ENCODE results near the gene MED25. TPM values are rescaled to one million over a fixed set of nuclear protein-coding genes. Genes with fewer than 3 reads are reported as not detected.

The MED25 gene
- total RNA-seq, 1 donor from 2014 or later, result 33.0 TPM

DNA sequence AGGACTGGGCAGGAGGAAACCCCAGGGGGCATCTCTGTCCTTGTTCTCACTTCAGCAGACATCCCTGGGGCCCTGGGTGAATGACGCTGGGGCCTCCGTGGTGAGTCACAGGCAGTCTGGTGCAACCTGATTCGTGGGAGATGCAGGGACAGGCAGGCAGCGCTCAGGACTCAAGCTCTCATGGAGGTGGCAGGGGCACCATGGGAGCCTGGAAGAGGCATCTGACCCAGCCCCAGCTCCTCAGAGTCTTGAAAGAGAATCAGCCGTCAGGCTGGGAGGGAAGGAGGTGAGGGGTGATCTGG is 18.9 kb downstream of the MED25 start:
- no peak for DNase-seq (ENCODE audit: low spot score)
- intact Hi-C loops (cut with DNase I), result no loop called here

DNA sequence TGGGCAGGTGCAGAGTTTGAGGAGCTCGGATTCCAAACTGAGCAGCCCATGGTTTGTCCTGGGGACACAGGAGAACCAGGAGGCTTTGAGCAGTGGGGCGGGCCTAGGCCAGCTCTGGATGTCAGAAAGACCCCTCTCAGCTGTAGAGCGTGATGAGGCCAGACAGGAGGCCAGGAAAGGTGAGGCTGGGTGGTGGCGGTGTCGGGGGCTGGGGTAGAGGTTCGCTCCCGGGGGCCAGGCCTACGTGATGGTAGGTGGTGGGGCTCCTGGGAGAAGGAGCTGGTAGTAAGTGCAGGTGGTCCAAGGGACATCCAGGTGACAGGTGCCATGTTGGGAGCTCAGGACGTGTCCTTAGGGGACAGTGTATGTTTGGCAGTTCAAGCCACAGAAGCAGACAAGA is 19.3 kb downstream of the MED25 start:
- no peak for DNase-seq (ENCODE audit: low spot score)
- intact Hi-C loops (cut with DNase I), result no loop called here

DNA sequence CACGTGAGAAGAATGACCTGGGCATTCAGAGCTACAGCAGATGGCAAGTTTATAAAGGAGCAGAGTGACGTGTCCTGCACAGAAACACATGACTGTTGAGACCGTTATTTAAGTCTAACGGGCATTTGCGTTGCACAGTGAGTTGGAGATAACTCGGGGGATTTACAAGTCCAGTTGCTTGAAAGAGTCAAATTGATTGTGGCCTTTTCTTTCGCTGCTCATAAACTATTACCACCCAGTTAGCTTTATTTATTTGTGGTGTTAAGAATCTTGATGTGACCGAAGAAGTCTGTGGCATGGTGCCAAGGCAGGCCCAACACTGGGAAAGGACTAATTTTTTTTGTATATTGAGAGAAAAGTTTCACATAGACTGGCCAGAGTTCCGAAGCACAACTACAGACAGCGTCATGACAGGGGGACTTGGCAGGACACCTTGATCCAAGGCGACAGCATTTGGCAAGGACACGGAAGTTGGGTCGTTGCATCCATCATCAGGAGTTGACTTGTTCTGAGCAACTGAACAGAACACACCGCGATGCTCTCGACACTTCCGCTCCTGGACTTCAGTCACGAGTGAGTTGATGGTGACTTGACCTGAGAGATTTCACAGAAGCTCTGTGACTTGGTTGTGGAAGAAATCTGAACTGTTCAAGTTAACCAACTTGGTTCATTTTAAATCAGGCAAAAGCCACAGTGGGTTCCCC is 20.9 kb downstream of the MED25 start:
- intact Hi-C loops (cut with DNase I), result no loop called here
- DNase-seq (ENCODE audit: low spot score), result no peak

DNA sequence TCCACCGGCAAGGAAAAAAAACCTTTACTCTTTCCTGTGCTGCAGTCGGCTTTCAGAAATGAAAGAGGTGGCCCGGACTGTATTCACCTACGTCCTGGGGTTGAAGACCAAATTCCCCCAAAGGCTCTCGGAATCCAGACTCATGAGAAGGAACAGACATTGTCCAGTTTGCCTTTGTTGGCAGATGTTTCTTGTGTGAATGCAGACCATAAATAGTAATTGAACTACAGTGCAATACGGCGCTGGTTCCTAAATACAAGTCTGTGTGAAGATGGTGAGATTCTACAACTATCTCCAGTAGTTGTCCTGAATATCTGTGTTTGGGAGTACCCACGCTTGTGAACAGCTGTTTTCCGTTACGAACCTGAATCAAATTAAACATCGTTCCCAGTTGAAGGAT is 21.6 kb downstream of the MED25 start:
- intact Hi-C loops (cut with DNase I), result no loop called here
- no peak for DNase-seq (ENCODE audit: low spot score)

DNA sequence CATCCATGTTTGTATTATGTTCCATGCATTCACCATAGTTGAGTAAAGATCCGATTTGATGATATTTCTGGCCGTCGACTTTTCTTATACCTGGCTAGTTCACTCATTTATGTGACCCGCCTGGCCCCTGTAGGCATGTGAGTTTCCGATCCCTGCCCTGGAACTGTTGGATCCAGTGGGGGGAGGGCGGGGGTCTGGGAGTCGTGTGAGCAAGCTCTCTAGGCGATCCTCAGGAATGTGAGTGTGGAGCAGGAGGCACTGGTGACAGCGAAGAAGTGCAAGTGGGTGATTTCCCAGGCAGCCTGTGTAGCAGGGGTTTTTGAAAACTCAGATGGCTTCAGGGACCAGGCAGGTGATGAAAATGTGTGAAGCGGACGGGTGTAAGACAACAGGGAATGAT is 22.2 kb downstream of the MED25 start:
- intact Hi-C loops (cut with DNase I), result no loop called here
- no peak for DNase-seq (ENCODE audit: low spot score)

DNA sequence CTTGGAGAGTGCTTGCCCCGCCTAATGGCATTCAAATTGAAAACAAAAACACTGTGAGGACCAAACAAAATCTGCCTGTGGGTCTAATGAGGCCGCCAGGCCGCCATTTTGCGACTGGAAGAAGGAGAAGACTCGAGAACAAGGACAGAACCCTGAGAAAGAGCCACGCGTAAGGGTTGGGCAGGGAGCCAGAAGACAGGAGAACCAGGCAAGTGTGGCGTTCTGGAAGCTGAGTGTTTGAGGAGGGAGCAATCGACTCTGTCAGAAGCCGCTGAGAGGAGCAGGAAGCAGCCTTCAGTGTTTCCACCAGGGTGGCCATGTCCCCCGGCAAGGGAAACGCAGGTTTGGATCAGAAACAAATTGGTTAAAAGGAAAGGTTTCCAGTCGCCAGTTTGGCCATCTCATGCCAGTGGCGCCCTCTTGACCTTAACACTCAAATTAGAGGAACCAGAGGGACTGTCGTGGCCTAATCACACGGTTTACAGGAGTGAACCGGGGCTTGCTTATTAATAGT is 22.7 kb downstream of the MED25 start:
- intact Hi-C loops (cut with DNase I), result no loop called here
- no peak for DNase-seq (ENCODE audit: low spot score)

DNA sequence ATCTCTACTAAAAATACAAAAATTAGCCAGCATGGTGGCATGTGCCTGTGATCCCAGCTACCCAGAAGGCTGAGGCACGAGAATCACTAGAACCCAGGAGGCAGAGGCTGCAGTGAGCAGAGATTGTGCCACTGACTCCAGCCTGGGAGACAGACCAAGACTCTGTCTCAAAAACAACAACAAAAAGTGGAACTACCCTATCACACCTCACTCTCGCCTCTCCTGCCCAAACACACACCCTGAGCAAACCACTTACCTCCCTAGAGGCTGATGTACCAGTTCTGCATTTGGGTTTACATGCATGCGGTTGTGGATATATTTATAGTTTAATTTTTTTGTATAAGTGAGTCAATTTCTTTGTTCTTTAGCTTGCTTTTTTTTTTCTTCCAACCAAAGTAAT is 25.2 kb downstream of the MED25 start:
- no peak for DNase-seq (ENCODE audit: low spot score)
- intact Hi-C loops (cut with DNase I), result no loop called here

DNA sequence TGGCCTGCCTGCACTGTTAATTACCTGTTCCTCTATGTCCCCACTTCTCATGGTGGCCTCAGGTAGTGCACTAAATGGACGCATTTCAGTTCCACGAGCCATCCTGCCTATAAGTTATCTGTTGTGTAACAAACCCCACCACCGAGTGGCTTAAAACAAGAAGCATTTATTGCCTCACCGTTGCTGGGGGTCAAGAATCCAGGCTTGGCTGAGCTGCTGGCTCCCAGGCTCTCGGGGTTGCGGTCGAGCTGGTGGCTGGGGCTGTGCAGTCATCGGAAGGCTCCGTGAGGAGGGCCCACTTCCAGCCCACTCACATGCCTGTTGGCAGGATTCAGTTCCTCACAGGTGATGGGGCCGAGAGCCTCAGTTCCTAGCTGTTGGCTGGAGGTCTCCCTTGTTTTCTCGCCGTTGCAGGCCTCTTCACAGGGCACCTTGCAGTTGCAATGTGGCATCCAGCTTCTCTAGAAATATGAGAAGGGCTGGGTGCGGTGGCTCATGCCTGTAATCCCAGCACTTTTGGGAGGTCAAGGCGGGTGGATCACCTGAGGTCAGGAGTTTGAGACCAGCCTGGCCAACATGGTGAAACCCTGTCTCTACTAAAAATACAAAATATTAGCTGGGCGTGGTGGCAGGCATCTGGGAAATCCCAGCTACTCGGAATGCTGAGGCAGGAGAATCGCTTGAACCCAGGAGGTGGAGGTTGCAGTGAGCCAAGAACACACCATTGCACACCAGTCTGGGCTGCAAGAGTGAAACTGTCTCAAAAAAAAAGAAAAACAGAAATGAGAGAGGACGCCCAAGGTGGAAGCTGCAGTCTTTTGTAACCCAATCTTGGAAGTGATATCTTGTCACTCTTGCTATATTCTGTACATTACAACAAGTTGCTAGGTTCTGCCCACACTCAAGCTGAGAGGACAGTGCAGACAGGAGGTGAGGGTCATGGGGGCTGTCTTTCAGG is 26.3 kb downstream of the MED25 start:
- DNase-seq (ENCODE audit: low spot score), result no peak
- intact Hi-C loops (cut with DNase I), result no loop called here

DNA sequence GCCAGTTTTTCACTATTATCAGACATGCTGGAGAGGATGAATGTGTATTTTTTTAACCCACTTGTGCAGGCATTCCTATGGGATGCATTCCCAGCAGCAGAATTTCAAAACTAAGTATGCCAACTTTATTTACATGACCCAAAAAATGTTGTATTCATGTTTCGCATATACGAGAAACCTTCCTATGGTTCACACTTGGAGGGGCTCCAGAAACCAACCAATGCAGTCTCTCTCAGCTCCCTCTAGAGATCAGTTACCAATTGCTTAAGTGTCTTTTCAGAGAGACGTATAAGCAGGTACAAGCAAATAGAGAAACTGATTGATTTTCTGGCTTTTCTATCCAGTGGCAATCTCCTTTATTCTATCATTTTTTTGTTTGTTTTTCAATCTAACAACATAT is 27.3 kb downstream of the MED25 start:
- no peak for DNase-seq (ENCODE audit: low spot score)
- intact Hi-C loops (cut with DNase I), result no loop called here

DNA sequence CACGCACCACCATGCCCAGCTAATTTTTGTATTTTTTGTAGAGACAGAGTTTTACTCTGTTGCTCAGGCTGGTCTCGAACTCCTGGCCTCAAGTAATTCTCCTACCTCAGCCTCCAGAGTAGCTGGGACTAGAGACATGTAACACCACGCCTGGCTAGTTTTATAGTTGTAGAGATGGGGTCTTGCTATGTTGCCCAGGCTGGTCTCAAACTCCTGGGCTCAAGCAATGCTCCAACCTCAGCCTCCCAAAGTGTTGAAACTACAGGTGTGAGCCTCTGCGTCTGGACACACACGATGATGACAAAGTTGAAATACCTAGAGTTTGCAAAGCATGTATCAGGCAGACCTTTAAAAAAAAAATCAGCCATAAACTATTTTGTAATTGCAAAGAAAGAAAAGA is 28.3 kb downstream of the MED25 start:
- intact Hi-C loops (cut with DNase I), result no loop called here
- no peak for DNase-seq (ENCODE audit: low spot score)

DNA sequence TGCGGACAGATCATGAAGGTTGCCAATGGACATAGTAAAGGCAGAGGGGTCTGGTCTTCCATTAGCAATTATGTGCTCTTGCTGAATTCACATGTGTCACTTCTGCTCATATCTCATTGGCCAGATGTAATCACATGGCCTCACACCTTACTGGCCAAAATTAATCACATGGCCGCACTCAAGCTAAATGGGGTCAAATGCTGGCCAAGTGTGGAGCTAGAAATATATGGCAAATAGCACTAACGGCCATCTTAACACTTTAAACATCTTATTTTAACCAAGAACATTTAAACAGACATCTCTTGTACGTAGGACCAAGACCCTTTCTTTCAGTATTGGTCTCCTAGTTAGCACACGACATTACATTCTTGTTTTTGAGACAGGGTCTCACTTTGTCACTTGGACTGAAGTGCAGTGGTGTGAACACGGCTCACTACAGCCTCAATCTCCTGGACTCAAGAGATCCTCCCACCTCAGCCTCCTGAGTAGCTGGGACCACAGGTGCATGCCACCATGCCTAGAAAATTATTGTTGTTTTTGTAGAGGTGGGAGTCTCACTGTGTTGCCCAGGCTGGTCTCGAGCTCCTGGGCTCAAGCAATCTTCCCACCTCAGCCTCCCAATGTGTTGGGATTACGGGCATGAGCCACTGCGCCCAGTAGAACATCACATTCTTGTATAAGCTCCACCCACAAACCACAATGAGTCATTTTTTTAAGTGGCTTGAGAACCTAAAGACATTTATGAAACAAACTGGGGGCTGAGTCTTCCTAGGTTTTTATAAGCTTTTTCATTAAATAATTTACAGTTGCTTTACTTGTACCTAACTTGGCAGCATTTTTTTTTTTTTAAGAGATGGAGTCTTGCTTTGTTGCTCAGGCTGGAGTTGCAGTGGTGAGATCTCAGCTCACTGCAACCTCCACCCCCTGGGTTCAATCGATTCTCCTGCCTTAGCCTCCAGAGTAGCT is 29.9 kb downstream of the MED25 start:
- intact Hi-C loops (cut with DNase I), result no loop called here
- no peak for DNase-seq (ENCODE audit: low spot score)

DNA sequence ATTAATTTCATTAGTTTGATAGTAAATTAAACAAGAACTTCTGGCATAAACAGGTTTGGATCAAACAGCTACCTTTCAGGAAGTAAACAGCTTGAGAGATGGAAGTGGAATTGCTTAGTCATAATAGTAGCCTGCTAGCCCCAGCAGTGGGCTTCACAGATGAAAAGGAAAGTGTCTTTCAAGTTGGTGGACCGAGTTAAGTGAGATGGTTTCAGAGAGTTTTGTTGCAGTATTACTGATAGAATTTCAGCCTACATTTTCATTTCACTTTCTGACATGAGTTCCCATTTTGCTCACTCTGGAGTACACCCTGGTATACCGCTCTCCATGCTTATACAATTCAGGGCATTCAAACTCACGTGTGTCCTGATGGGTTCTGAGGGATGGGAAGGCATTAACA is 30.8 kb downstream of the MED25 start:
- intact Hi-C loops (cut with DNase I), result no loop called here
- no peak for DNase-seq (ENCODE audit: low spot score)

DNA sequence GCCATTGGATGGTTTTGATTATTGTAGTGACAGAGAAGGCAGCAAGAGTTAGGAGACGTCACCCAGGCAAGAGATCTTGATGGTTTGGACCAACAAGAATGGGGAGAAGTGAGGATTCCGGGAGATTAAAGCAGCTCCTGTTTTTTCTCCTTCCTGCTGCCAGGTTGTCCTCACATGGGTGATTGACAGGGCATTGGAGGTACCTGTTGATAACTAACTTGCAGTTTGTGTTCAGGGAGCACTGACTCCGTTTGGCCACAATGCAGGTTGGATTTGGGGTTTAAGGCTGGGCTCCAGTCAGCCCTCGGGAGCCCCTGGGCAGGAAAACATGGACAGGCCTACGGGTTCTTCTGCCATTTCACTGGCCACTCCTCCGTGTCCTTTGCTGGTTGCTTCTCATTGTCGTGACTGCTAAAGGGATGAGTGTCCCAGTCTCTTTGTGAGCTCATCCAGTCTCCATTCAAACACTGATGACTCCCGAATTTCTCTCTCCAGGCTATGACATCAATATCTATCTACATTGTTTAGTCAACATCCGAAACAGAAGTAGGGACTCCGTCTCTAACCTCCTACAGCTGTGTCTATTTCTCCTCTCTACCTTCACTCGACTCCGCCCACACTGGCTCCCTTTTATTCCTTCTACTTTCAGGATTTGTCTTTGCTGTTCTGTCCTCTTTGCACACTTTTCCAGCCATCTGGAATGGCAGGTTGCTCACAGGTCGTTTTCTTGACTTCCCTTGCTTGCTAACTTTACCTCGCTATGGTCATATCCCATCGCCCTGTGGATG is 31.5 kb downstream of the MED25 start:
- intact Hi-C loops (cut with DNase I), result loop anchor here (2.0 kb wide), 1 partner anchor 37 kb away; the partner anchor contains the start of gene FUZ
- DNase-seq (ENCODE audit: low spot score), result no peak

DNA sequence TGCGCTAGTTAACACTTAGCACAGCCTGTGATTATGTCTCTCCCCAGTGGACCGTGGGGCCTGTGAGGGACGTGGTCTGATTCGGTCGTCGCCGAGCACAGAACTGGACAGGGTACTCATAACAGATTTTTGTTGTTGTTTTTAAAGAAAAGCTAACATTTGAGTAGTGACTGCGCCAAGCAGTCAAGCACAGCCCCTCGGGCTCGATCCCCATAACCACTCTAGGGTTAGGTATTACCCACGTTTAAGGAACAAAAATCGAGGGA is 32.1 kb downstream of the MED25 start:
- DNase-seq (ENCODE audit: low spot score), result no peak
- intact Hi-C loops (cut with DNase I), result loop anchor here (2.0 kb wide), 1 partner anchor 37 kb away; the partner anchor contains the start of gene FUZ

DNA sequence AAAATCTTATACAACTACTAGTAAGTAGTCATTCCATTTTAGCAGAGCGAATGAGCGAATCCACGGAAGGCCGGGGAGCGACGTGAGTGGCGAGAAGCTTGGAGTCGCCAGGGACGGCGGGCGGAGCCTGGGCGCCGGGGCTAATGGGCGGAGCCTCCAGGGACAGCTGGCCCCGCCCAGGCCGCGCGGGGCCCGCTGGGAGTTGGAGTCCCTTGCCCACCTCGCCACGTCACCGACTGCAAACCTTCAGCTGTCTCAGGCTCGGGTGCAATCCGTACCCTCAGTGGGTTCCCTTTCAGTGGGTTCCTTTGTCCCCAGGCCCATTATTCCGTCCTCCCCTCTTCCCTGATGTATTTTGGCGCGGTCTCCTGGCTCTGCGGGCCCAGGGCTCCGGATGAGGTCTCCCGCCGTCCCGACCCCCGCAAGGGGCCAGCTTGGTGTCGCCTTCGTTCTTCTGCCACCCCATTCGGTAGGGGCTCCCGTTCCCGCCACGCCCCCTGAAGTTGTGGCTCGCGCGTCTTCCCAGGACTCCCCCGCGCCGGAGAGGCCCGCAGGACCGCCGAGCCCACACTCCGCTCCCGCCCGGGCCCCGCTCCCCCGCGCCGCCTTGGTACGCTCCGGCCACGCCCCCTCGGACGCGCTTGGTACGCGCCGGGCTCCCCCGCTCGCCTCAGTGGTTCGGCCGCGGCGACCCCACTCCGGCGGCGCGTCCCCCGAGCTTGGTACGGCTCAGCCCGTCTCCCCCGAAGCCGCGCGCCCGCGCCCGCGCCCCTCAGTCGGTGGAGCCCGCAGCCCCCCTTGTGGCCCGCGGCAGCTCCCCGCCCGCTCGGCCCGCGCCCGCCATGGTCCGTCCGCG is 32.6 kb downstream of the MED25 start, which contains the start of gene PTOV1:
TSS of gene PTOV1 (plus strand) at position 673 of the 856 bp plus-strand sequence.
- intact Hi-C loops (cut with DNase I), result loop anchor here (2.0 kb wide), 1 partner anchor 38 kb away; the partner anchor contains the start of gene FUZ

DNA sequence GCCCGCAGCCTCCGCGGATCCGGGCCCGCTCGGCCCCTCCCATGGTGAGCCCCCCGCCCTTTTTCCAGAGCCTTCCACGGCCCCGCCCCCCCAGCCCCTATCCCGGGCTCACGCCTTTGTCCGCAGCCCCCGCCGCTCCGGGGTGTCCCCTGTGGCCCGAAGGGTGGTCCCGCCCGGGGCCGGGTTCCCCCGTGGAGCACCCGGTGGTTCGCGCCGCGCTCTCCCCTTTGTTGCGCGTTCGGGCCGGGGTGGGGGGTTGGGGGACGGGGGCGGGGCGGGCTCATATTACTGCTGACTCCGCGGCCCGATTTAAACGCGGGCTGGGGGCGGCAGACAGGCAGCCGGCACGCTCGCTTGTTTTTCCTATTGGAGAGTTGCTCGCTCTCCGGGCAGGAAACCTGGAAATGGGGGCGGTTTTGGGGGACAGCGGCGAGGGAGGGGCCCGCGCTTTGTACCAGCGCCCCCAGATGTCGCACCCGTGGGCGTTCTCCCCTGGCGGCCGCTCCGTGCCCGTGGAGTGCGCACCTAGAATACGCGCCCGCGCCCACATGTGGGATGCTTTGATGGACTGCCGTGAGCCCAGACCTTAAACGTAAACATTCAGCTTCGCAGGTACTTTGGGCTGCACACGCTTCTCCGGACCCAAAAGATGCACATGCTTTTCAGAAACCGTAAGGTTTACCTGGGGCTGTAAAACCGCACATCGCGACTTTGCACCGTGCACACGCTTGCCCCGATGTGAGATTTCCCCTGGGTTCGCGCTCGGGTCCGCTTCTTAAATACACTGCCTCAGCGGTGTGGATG is 33.6 kb downstream of the MED25 start:
- intact Hi-C loops (cut with DNase I), result loop anchor here (2.0 kb wide), 1 partner anchor 39 kb away; the partner anchor contains the start of gene FUZ
- no peak for DNase-seq (ENCODE audit: low spot score)

More for the DNA sequence above, 32.6 kb downstream of the MED25 start, which contains the start of gene PTOV1:
- DNase-seq (ENCODE audit: low spot score), result peak; percentile 97

DNA sequence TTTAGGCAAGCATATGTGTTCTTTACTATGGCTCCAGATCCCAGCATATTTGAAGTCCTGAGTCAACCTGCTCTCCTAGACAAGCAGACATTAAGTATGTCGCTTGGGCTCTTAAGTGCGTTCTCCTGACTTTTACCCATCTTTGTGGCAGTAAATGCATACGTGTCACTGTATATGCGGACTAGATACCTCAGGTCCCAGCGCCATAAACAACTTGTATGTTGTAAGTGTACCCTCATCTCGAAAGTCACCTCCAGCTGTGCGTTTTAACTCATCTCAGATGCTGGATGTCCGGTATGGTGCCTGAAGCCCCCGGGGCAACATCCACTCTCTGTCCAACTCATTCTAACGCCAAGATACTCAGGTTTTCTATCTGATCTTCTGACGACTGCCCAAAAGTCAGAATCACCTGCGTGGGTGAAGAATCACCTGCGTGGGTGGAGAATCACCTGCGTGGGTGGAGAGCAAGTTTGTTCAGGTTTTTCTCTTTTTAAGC is 34.6 kb downstream of the MED25 start:
- DNase-seq (ENCODE audit: low spot score), result no peak
- intact Hi-C loops (cut with DNase I), result no loop called here
